IPS DF 6.9 (cell line): ENCODE measurements around the gene CECR2.

ENCODE experiments used
- DNase-seq: peaks from one replicate; pipeline ENCODE4 v3.0.0-alpha.2; 2013; ENCODE audit warnings: low read depth, low spot score
- H3K27ac ChIP-seq: one replicate; pipeline ENCODE4 v1.5.1; 2013; ENCODE audit warnings: low read length, control low read depth
- H3K27me3 ChIP-seq: 2 replicates; pipeline ENCODE4 v1.6.1; 2013; ENCODE audit warnings: mild to moderate bottlenecking, low read length; ENCODE audit not compliant: control insufficient read depth, insufficient read depth
- H3K36me3 ChIP-seq: 2 replicates; pipeline ENCODE4 v1.6.1; 2013; ENCODE audit warnings: low read length; ENCODE audit not compliant: control insufficient read depth, insufficient read depth
- H3K4me1 ChIP-seq: 2 replicates; pipeline ENCODE4 v1.6.1; 2013; ENCODE audit warnings: low read length; ENCODE audit not compliant: control insufficient read depth, insufficient read depth
- H3K4me3 ChIP-seq: 2 replicates; pipeline ENCODE4 v1.5.1; 2013; ENCODE audit warnings: mild to moderate bottlenecking, low read length
- H3K9me3 ChIP-seq: 2 replicates; pipeline ENCODE4 v1.6.1; 2013; ENCODE audit warnings: low read length, inconsistent platforms; ENCODE audit not compliant: control insufficient read depth, insufficient read depth
- WGBS: extraction: QIAGEN DNeasy Blood & Tissue Kit; methylation state at CpG from one replicate; pipeline ENCODE4 v1.1.7; 2013; ENCODE audit warnings: mixed read lengths, missing lambda C conversion rate; ENCODE audit not compliant: insufficient read length, insufficient coverage; 5-methylcytosine and 5-hydroxymethylcytosine counted together

Gene CECR2

GRCh38 chr22:17342361-17342760 lies 26.9 kb upstream of the CECR2 start:
- no peaks in the 10 kb centered on the region for H3K27me3 ChIP-seq
- no peak overlapping the region for H3K4me3 ChIP-seq
- DNase-seq, result no peak
- H3K4me1 ChIP-seq, result no peaks in the 10 kb centered on the region
- no peak overlapping the region for H3K27ac ChIP-seq
- WGBS, result no CpG with 5 or more reads among the region's 5 CpGs
- no peaks in the 10 kb centered on the region for H3K36me3 ChIP-seq
- no peaks in the 10 kb centered on the region for H3K9me3 ChIP-seq

- Histone ChIP-seq H3K9me3 (no peaks in the 10 kb centered on the region), H3K27me3 (no peaks in the 10 kb centered on the region), H3K4me3 (no peak overlapping the region), H3K36me3 (no peaks in the 10 kb centered on the region), H3K4me1 (no peaks in the 10 kb centered on the region), H3K27ac (no peak overlapping the region)
- DNase-seq, result no peak
- WGBS, result no CpG with 5 or more reads among the region's 2 CpGs
Measured at GRCh38 chr22:17343766-17344165, 25.5 kb upstream of the CECR2 start.

GRCh38 chr22:17346578-17346977 lies 22.7 kb upstream of the CECR2 start:
- H3K36me3 ChIP-seq, result no peaks in the 10 kb centered on the region
- no peaks in the 10 kb centered on the region for H3K4me1 ChIP-seq
- no peaks in the 10 kb centered on the region for H3K27me3 ChIP-seq
- DNase-seq, result no peak
- H3K4me3 ChIP-seq, result no peak overlapping the region
- no CpG with 5 or more reads among the region's 4 CpGs for WGBS
- no peaks in the 10 kb centered on the region for H3K9me3 ChIP-seq
- H3K27ac ChIP-seq, result no peak overlapping the region

GRCh38 chr22:17347724-17348123 lies 21.5 kb upstream of the CECR2 start:
- no CpG with 5 or more reads among the region's 11 CpGs for WGBS

GRCh38 chr22:17348464-17349103 lies 20.7 kb upstream of the CECR2 start:
- H3K27ac ChIP-seq, result no peak overlapping the region
- no peak for DNase-seq
- H3K9me3 ChIP-seq, result no peaks in the 10 kb centered on the region
- H3K27me3 ChIP-seq, result no peaks in the 10 kb centered on the region
- H3K36me3 ChIP-seq, result no peaks in the 10 kb centered on the region
- WGBS, result no CpG with 5 or more reads among the region's 14 CpGs
- no peaks in the 10 kb centered on the region for H3K4me1 ChIP-seq
- H3K4me3 ChIP-seq, result no peak overlapping the region

More at GRCh38 chr22:17347724-17348123, 21.5 kb upstream of the CECR2 start:
- Histone ChIP-seq H3K4me1 (no peaks in the 10 kb centered on the region), H3K9me3 (no peaks in the 10 kb centered on the region), H3K4me3 (no peak overlapping the region), H3K27ac (no peak overlapping the region), H3K36me3 (no peaks in the 10 kb centered on the region), H3K27me3 (no peaks in the 10 kb centered on the region)
- DNase-seq, result no peak

GRCh38 chr22:17349172-17349571 lies 20.1 kb upstream of the CECR2 start:
- Histone ChIP-seq H3K27me3 (no peaks in the 10 kb centered on the region), H3K4me3 (no peak overlapping the region), H3K4me1 (no peaks in the 10 kb centered on the region), H3K9me3 (no peaks in the 10 kb centered on the region), H3K27ac (no peak overlapping the region), H3K36me3 (no peaks in the 10 kb centered on the region)
- no CpG with 5 or more reads among the region's 10 CpGs for WGBS
- no peak for DNase-seq

- no CpG with 5 or more reads among the region's 3 CpGs for WGBS
- Histone ChIP-seq H3K9me3 (no peaks in the 10 kb centered on the region), H3K4me3 (no peak overlapping the region)
Measured at GRCh38 chr22:17350292-17350691, 19.0 kb upstream of the CECR2 start.

GRCh38 chr22:17352798-17353197 lies 16.5 kb upstream of the CECR2 start:
- no CpG with 5 or more reads among the region's 4 CpGs for WGBS
- no peaks in the 10 kb centered on the region for H3K36me3 ChIP-seq
- H3K4me1 ChIP-seq, result no peaks in the 10 kb centered on the region
- H3K4me3 ChIP-seq, result no peak overlapping the region
- DNase-seq, result no peak
- H3K9me3 ChIP-seq, result no peaks in the 10 kb centered on the region
- no peaks in the 10 kb centered on the region for H3K27me3 ChIP-seq
- H3K27ac ChIP-seq, result no peak overlapping the region

More at GRCh38 chr22:17350292-17350691, 19.0 kb upstream of the CECR2 start:
- Histone ChIP-seq H3K27me3 (no peaks in the 10 kb centered on the region), H3K4me1 (no peaks in the 10 kb centered on the region), H3K36me3 (no peaks in the 10 kb centered on the region), H3K27ac (no peak overlapping the region)
- DNase-seq, result no peak

- Histone ChIP-seq H3K4me1 (no peaks in the 10 kb centered on the region), H3K27me3 (no peaks in the 10 kb centered on the region), H3K27ac (no peak overlapping the region), H3K9me3 (no peaks in the 10 kb centered on the region), H3K4me3 (no peak overlapping the region), H3K36me3 (no peaks in the 10 kb centered on the region)
- no CpG with 5 or more reads among the region's 2 CpGs for WGBS
- no peak for DNase-seq
Measured at GRCh38 chr22:17357688-17358087, 11.6 kb upstream of the CECR2 start.

GRCh38 chr22:17358415-17358814 lies 10.8 kb upstream of the CECR2 start:
- Histone ChIP-seq H3K27ac (no peak overlapping the region), H3K36me3 (no peaks in the 10 kb centered on the region), H3K4me1 (no peaks in the 10 kb centered on the region), H3K27me3 (no peaks in the 10 kb centered on the region), H3K4me3 (no peak overlapping the region), H3K9me3 (no peaks in the 10 kb centered on the region)
- DNase-seq, result no peak
- WGBS, result no CpG with 5 or more reads among the region's 9 CpGs

- no peak overlapping the region for H3K4me3 ChIP-seq
- no peak overlapping the region for H3K27ac ChIP-seq
- no peaks in the 10 kb centered on the region for H3K9me3 ChIP-seq
- no CpG with 5 or more reads among the region's 4 CpGs for WGBS
- H3K4me1 ChIP-seq, result no peaks in the 10 kb centered on the region
- no peaks in the 10 kb centered on the region for H3K27me3 ChIP-seq
- no peaks in the 10 kb centered on the region for H3K36me3 ChIP-seq
- DNase-seq, result no peak
Measured at GRCh38 chr22:17359501-17359900, 9.8 kb upstream of the CECR2 start.
